Keratinocyte (primary cell): ENCODE results near the gene ALLC. TPM values are rescaled to one million over a fixed set of nuclear protein-coding genes. Genes with fewer than 3 reads are reported as not detected.

Experiments used
- DNase-seq: peaks from one replicate; pipeline ENCODE4 v3.0.0-alpha.2; 2011; ENCODE audit warnings: low read depth, missing footprints, low spot score
- FAIRE-seq: peaks from 2 replicates; lab custom pipeline; 2011; peaks lifted over from hg19 to GRCh38; lab: Jason Lieb, UNC
- H2AFZ ChIP-seq: 2 replicates; pipeline ENCODE4 v1.6.0; 2012; ENCODE audit warnings: low read length, control low read depth, inconsistent platforms; ENCODE audit not compliant: control insufficient read depth
- H3K27ac ChIP-seq: 2 replicates; pipeline ENCODE4 v1.5.1; 2011; ENCODE audit warnings: low read length; ENCODE audit not compliant: control insufficient read depth, insufficient read depth
- H3K27me3 ChIP-seq: 3 replicates; pipeline ENCODE4 v1.6.0; 2011; ENCODE audit warnings: low read length; ENCODE audit not compliant: control insufficient read depth, insufficient read depth; ENCODE audit errors: extremely low read depth
- H3K36me3 ChIP-seq, 2 experiments: 2 replicates in 1 of 2; 3 replicates in 1 of 2; pipeline ENCODE4 v1.5.1; 2011; ENCODE audit warnings: low read length in 2 of 2, mild to moderate bottlenecking in 1 of 2; ENCODE audit not compliant: control insufficient read depth in 2 of 2, insufficient read depth in 2 of 2; ENCODE audit errors: extremely low read depth in 1 of 2
- H3K4me1 ChIP-seq: 3 replicates; pipeline ENCODE4 v1.5.1; 2011; ENCODE audit warnings: low read length; ENCODE audit not compliant: control insufficient read depth, insufficient read depth; ENCODE audit errors: extremely low read depth
- H3K4me2 ChIP-seq: 3 replicates; pipeline ENCODE4 v1.6.0; 2011; ENCODE audit warnings: low read depth, low read length; ENCODE audit not compliant: control insufficient read depth, insufficient read depth; ENCODE audit errors: extremely low read depth
- H3K4me3 ChIP-seq, 3 experiments: fragments of 200-600 bp in 1 of 3; sonication (generic) in 1 of 3; 2 replicates in 2 of 3; 3 replicates in 1 of 3; pipeline ENCODE4 v1.5.1; 2011 to 2016; ENCODE audit warnings: low read length in 3 of 3, mild to moderate bottlenecking in 3 of 3, control low read depth in 2 of 3, inconsistent platforms in 1 of 3, low read depth in 1 of 3, mixed read lengths in 1 of 3, mixed run types in 1 of 3, moderate library complexity in 1 of 3; ENCODE audit not compliant: control insufficient read depth in 2 of 3, insufficient read depth in 2 of 3; ENCODE audit errors: extremely low read depth in 1 of 3
- H3K79me2 ChIP-seq: 2 replicates; pipeline ENCODE4 v1.6.0; 2012; ENCODE audit warnings: low read length; ENCODE audit not compliant: control insufficient read depth, insufficient read depth
- H3K9ac ChIP-seq: 3 replicates; pipeline ENCODE4 v1.6.0; 2011; ENCODE audit warnings: low read length; ENCODE audit not compliant: control insufficient read depth, insufficient read depth; ENCODE audit errors: extremely low read depth
- H3K9me1 ChIP-seq: 3 replicates; pipeline ENCODE4 v1.6.0; 2011; ENCODE audit warnings: low read length; ENCODE audit not compliant: control insufficient read depth, insufficient read depth; ENCODE audit errors: extremely low read depth
- H3K9me3 ChIP-seq: 2 replicates; pipeline ENCODE4 v1.5.1; 2012; ENCODE audit warnings: low read depth, low read length; ENCODE audit not compliant: control insufficient read depth
- H4K20me1 ChIP-seq: 3 replicates; pipeline ENCODE4 v1.6.0; 2011; ENCODE audit warnings: low read length; ENCODE audit not compliant: control insufficient read depth, insufficient read depth; ENCODE audit errors: extremely low read depth
- CTCF ChIP-seq, 3 experiments: IDR thresholded peaks in 1 of 3; conservative IDR thresholded peaks in 1 of 3; optimal IDR thresholded peaks in 1 of 3; 2 replicates in 2 of 3; 3 replicates in 1 of 3; pipeline versions ENCODE3 to v1.5.1; 2011; ENCODE audit warnings: low read length in 3 of 3, mild to moderate bottlenecking in 3 of 3, moderate library complexity in 2 of 3, control low read depth in 1 of 3, inconsistent platforms in 1 of 3; ENCODE audit not compliant: insufficient read depth in 2 of 3; ENCODE audit errors: extremely low read depth in 1 of 3
- EZH2 ChIP-seq: IDR thresholded peaks from one replicate; pipeline ENCODE4 v1.6.1; 2012; ENCODE audit warnings: inconsistent platforms, mild to moderate bottlenecking, low read length, moderate library complexity
- dilution Hi-C: fragments of 300-500 bp; cut with MboI; formaldehyde crosslinking; loops from one replicate; pipeline ENCODE4 v1.7.0; 2020; ENCODE audit warnings: low sequenced_read_pairs; ENCODE audit not compliant: extremely low pct_ligation_motif_present
- polyA plus RNA-seq, 5 experiments: library from polyadenylated mRNA; depleted of rRNA in 3 of 5; stranded (reverse) in 3 of 5; stranded (forward) in 1 of 5; unstranded in 1 of 5; fragments of >200 nt; gene quantifications; 1 replicate in 1 of 5; 2 replicates in 3 of 5; 3 replicates in 1 of 5; pipeline versions ENCODE4 v1.2.1 to v1.2.3, GENCODE V29; 2011 to 2012; ENCODE audit warnings: missing spikeins in 2 of 5, low read depth in 1 of 5, low replicate concordance in 1 of 5

The ALLC gene
- polyA plus RNA-seq, 1 donor (not counting 4 experiments of a cell fraction or from before 2014, with no cell fraction given), result not detected

GRCh38 chr2:3649581-3649980, 8.4 kb upstream of the ALLC start:
- no peaks in the 10 kb centered on the region for H3K9me1 ChIP-seq
- H3K9ac ChIP-seq, result no peak overlapping the region
- no peak overlapping the region for H2AFZ ChIP-seq
- dilution Hi-C loops, result no loop called here
- H3K4me2 ChIP-seq, result no peak overlapping the region
- FAIRE-seq (no peak), DNase-seq (no peak)
- H3K79me2 ChIP-seq, result no peaks in the 10 kb centered on the region
- H3K36me3 ChIP-seq, result no peaks in the 10 kb centered on the region
- no peak overlapping the region for H3K27ac ChIP-seq
- H3K27me3 ChIP-seq, result peaks cover 7% of the 10 kb centered on the region
- H4K20me1 ChIP-seq, result no peaks in the 10 kb centered on the region
- H3K4me3 ChIP-seq, result no peak overlapping the region
- TF ChIP-seq EZH2, result no peak
- no peaks in the 10 kb centered on the region for H3K9me3 ChIP-seq
- peaks cover 7% of the 10 kb centered on the region for H3K4me1 ChIP-seq

GRCh38 chr2:3650140-3650920, 7.7 kb upstream of the ALLC start:
- Histone ChIP-seq H3K27ac (no peak overlapping the region), H3K27me3 (peaks cover 7% of the 10 kb centered on the region), H3K9me1 (no peaks in the 10 kb centered on the region), H3K9ac (no peak overlapping the region), H4K20me1 (no peaks in the 10 kb centered on the region), H3K36me3 (no peaks in the 10 kb centered on the region), H3K9me3 (no peaks in the 10 kb centered on the region), H3K4me2 (peak overlapping the region; percentile 67), H2AFZ (peak overlapping the region; percentile 67), H3K4me1 (peaks cover 7% of the 10 kb centered on the region), H3K4me3 (no peak overlapping the region), H3K79me2 (no peaks in the 10 kb centered on the region)
- no peak for TF ChIP-seq CTCF (optimal IDR thresholded peaks at IDR 0.05 in 1 of 3, IDR thresholded peaks at IDR 0.05 in 1 of 3, conservative IDR thresholded peaks at IDR 0.05 in 1 of 3; ENCODE audit: extremely low read depth in 1 of 3, insufficient read depth in 2 of 3, low read length in 3 of 3)
- TF ChIP-seq EZH2, result no peak
- dilution Hi-C loops, result no loop called here
- FAIRE-seq, result no peak
- DNase-seq, result no peak
